Measurements from ENCODE around the gene NFASC. TPM values are rescaled to one million over a fixed set of nuclear protein-coding genes. Genes with fewer than 3 reads are reported as not detected.

NFASC gene
- total and polyA plus RNA-seq, 4 donors, result 0.23 to 5.4 (median 1.9) TPM

GRCh38 chr1:204931768-204932572 is 61.3 kb downstream of the NFASC start:
- WGBS, result 91% methylated on average over 7 of the region's 7 CpGs
- TF ChIP-seq ATF3 (IDR thresholded peaks at IDR 0.05) (no peak), GABPA (IDR thresholded peaks at IDR 0.05 in 1 of 2, conservative IDR thresholded peaks at IDR 0.05 in 1 of 2) (no peak), CTCF (IDR thresholded peaks at IDR 0.05; ENCODE audit: low read depth, low read length, missing input control) (no peak), HNF4G (IDR thresholded peaks at IDR 0.05) (no peak), FOXA2 (IDR thresholded peaks at IDR 0.05) (no peak), YY1 (IDR thresholded peaks at IDR 0.05) (no peak), RAD21 (IDR thresholded peaks at IDR 0.05) (no peak), HNF4A (conservative IDR thresholded peaks at IDR 0.05) (no peak)
- no peak overlapping the region for H3K27ac ChIP-seq (ENCODE audit: low read depth in 1 of 2, low read length in 2 of 2)
- no peak overlapping the region for H3K9ac ChIP-seq (ENCODE audit: low read depth in 1 of 2, low read length in 2 of 2)
- H3K4me1 ChIP-seq (ENCODE audit: control insufficient read depth in 4 of 4, insufficient read depth in 4 of 4, low read length in 3 of 4), result no peaks in the 10 kb centered on the region
- peak; percentile 3 for DNase-seq (ENCODE audit: low spot score)
- no peaks in the 10 kb centered on the region for H3K9me3 ChIP-seq (ENCODE audit: control insufficient read depth in 4 of 4, low read length in 3 of 4)
- no peaks in the 10 kb centered on the region for H3K36me3 ChIP-seq (ENCODE audit: control insufficient read depth in 4 of 4, insufficient read depth in 3 of 4, low read depth in 1 of 4, low read length in 3 of 4)
- H3K4me3 ChIP-seq (ENCODE audit: low read depth in 1 of 3, low read length in 3 of 3), result no peak overlapping the region
- H3K27me3 ChIP-seq (ENCODE audit: control insufficient read depth in 4 of 4, insufficient read depth in 4 of 4, low read length in 3 of 4), result no peaks in the 10 kb centered on the region

- WGBS, result 76% methylated on average over 7 of the region's 7 CpGs
- no peak for DNase-seq (ENCODE audit: low spot score)
- no peaks in the 10 kb centered on the region for H3K4me1 ChIP-seq (ENCODE audit: control insufficient read depth in 4 of 4, insufficient read depth in 4 of 4, low read length in 3 of 4)
- H3K4me3 ChIP-seq (ENCODE audit: low read depth in 1 of 3, low read length in 3 of 3), result no peak overlapping the region
- H3K27me3 ChIP-seq (ENCODE audit: control insufficient read depth in 4 of 4, insufficient read depth in 4 of 4, low read length in 3 of 4), result no peaks in the 10 kb centered on the region
- H3K9me3 ChIP-seq (ENCODE audit: control insufficient read depth in 4 of 4, low read length in 3 of 4), result no peaks in the 10 kb centered on the region
- H3K9ac ChIP-seq (ENCODE audit: low read depth in 1 of 2, low read length in 2 of 2), result no peak overlapping the region
- TF ChIP-seq EGR1 (IDR thresholded peaks at IDR 0.05; ENCODE audit: low read depth in 2 of 2) (no peak), RXRA (IDR thresholded peaks at IDR 0.05) (no peak), SP1 (IDR thresholded peaks at IDR 0.05) (no peak), REST (IDR thresholded peaks at IDR 0.05) (no peak), ATF3 (IDR thresholded peaks at IDR 0.05) (no peak), GABPA (IDR thresholded peaks at IDR 0.05 in 1 of 2, conservative IDR thresholded peaks at IDR 0.05 in 1 of 2) (no peak)
- H3K27ac ChIP-seq (ENCODE audit: low read depth in 1 of 2, low read length in 2 of 2), result no peak overlapping the region
- H3K36me3 ChIP-seq (ENCODE audit: control insufficient read depth in 4 of 4, insufficient read depth in 3 of 4, low read depth in 1 of 4, low read length in 3 of 4), result no peaks in the 10 kb centered on the region
Observed at GRCh38 chr1:204932573-204932909, 61.9 kb downstream of the NFASC start.
